GM12864 (cell line): ENCODE measurements around the gene TMC1.

ENCODE experiments used
- DNase-seq: peaks from one replicate; pipeline ENCODE4 v3.0.0-alpha.2; 2011; ENCODE audit warnings: low read depth
- H3K4me3 ChIP-seq: 2 replicates; pipeline ENCODE4 v1.5.1; 2011; ENCODE audit warnings: mild to moderate bottlenecking, low read depth, low read length, control low read depth
- TF ChIP-seq, protein P1 (sequence below): IDR thresholded peaks from 2 replicates; pipeline ENCODE4 v1.5.1; 2011; ENCODE audit warnings: low read depth, mild to moderate bottlenecking, moderate library complexity, low read length, control low read depth, inconsistent platforms; ENCODE audit errors: missing control alignments

TMC1 gene

DNA sequence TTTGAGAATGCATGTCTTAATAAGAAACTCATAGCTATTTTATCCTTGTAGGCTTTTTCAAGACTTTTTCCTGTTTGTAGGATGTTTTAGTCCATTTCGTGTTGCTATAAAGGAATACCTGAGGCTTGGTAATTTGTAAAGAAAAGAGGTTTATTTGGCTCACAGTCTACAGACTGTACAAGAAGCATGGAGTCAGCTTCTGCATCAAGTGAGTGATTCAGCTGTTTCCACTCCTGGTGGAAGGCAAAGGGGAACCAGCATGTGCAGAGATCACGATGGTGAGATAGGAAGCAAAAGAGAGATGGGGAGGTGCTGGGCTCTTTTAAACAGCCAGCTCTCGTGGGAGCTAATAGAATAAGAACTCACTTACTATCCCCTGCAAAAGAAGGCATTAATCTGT, 254.2 kb downstream of the TMC1 start:
- no peak for DNase-seq
- H3K4me3 ChIP-seq, result no peak overlapping the region
- TF ChIP-seq, protein P1, sequence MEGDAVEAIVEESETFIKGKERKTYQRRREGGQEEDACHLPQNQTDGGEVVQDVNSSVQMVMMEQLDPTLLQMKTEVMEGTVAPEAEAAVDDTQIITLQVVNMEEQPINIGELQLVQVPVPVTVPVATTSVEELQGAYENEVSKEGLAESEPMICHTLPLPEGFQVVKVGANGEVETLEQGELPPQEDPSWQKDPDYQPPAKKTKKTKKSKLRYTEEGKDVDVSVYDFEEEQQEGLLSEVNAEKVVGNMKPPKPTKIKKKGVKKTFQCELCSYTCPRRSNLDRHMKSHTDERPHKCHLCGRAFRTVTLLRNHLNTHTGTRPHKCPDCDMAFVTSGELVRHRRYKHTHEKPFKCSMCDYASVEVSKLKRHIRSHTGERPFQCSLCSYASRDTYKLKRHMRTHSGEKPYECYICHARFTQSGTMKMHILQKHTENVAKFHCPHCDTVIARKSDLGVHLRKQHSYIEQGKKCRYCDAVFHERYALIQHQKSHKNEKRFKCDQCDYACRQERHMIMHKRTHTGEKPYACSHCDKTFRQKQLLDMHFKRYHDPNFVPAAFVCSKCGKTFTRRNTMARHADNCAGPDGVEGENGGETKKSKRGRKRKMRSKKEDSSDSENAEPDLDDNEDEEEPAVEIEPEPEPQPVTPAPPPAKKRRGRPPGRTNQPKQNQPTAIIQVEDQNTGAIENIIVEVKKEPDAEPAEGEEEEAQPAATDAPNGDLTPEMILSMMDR, result no peak

DNA sequence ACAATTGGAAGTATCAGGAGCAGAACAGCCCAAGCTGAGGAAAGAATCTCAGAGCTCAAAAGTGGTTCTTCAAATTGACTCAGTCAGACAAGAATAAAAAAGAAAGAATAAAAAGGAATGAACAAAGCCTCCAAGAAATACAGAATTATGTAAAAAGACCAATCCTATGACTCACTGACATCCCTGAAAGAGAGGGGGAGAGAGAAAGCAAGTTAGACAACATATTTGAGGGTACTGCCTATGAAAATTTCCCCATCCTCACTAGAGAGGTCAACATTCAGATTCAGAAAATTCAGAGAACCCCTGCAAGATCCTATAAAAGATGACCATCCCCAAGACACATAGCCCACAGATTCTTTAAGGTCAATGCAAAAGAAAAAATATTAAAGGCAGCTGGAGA, 258.2 kb downstream of the TMC1 start:
- TF ChIP-seq, protein P1, result no peak
- no peak overlapping the region for H3K4me3 ChIP-seq
- no peak for DNase-seq

DNA sequence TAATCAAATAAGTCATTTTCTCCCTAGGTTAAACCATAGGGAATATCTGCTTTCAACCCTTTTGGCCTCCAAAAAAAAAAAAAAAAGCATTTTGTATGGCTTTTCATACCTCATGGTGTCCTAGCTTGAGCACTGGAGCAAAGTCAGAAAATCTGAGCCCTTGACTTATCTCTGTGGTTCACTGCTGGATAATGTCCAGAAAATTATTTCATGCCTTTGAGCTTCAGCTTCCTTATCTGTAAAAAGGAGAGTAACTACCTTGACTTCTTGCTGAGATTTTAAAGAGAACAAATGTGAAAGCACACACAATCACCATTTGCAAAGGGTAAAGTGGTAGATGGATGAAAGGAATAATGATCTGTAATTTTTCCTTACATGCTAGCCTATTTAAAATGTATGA, 265.5 kb downstream of the TMC1 start:
- TF ChIP-seq, protein P1, result no peak
- no peak overlapping the region for H3K4me3 ChIP-seq
- DNase-seq, result no peak

DNA sequence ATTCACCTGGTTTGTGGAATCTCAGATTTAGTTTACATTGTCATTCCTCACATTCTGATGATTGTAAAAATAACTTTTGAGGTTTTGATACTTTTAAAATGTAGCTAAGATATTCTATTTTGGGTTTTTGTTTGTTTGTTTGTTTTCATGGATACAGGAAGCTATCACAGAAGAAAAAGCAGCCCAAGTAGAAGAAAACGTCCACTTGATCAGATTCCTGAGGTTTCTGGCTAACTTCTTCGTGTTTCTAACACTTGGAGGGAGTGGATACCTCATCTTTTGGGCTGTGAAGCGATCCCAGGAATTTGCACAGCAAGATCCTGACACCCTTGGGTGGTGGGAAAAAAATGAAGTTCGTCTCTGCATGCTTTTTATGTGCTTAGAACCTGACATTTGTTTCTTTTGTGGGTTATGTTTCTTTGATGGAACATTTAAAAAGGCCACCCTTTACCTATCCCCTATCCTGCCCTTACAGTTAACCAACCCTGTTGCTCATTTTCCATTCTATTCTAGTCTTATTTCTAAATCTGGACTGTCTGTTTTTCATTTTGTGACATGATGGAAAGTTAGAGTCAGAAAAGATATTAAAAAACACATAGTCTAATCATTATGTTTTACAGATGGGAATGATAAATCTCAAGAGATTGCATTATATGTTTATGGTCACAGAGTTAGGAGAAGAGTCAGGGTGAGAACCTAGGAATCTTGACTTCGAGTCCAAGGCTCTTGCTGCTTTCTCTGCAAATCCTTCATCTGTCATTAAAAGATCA, 267.7 kb downstream of the TMC1 start:
- DNase-seq, result no peak
- TF ChIP-seq, protein P1, result no peak
- H3K4me3 ChIP-seq, result no peak overlapping the region

DNA sequence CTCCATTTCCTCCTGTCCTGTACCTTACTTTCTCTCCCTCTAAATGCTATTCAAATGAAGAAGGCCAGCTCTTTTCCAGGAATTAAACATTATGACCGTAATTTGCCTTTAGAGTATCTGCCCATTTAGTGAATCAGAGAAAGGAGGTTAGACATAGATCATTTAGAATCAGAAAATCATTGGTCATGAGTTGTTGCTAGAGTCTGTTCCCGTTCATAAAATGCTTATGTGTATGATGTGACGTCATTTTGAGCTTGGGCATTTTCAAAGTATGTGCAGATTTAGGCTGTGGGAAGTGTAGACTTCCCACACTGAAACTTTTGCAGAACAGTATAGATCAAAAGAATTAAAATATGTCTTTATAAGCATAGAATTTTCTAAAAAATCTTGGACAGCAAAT, 268.5 kb downstream of the TMC1 start:
- TF ChIP-seq, protein P1, result no peak
- H3K4me3 ChIP-seq, result no peak overlapping the region
- DNase-seq, result no peak

DNA sequence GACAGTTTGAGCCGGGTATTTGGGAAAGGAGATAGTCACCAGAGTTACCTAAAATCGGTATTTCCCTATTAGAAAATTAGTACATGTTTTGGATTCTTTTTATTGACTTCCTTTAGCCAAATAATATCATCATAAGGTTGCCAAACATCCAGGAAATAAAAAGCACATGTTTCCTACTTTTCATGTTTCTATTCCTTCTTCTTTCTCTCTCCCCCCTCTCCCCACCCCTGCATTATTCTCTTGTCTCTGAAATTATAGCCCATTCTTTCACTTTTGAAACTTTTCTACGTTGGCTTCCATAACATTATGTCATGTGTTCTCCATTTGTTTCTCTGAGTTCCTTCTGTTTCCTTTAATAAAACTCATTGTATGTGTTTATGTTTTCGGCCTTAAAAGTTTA, 269.6 kb downstream of the TMC1 start:
- TF ChIP-seq, protein P1, result no peak
- H3K4me3 ChIP-seq, result no peak overlapping the region
- DNase-seq, result no peak

DNA sequence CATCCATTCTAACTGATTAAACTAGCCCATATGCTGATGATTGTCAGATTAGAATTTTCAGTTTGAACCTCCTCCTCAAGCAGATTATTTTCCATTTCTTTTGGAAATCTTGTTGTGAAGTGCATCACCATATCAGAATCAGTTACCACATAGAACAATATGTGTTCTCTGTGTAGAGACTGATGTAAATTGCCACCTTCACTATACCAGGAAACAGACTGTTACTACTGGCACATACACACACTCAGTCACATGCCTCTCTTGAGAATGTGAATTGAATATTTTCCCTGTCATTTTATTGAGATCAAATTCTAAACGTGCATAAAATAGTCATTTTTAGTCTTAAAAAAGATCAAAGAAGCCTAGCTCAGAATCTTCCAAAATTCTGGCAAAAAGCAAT, 270.0 kb downstream of the TMC1 start:
- DNase-seq, result no peak
- no peak overlapping the region for H3K4me3 ChIP-seq
- TF ChIP-seq, protein P1, result no peak
